ENCODE measurements around the gene SUPT20HL1.

SUPT20HL1 gene

GRCh38 chrX:24405959-24406358, 45.5 kb downstream of the SUPT20HL1 start:
- no peak for DNase-seq
